HG03439 (cell line): ENCODE data around the gene RAB40C.

Experiments
- ATAC-seq: cut with Tn5 transposase; IDR thresholded peaks from one replicate; pipeline ENCODE4 v1.9.1; 2021; ENCODE audit warnings: mild to moderate bottlenecking, moderate library complexity; ENCODE audit not compliant: unreplicated experiment

The RAB40C gene

GRCh38 chr16:610513-611381 is 20.9 kb downstream of the RAB40C start:
- ATAC-seq = no peak

GRCh38 chr16:615122-615521 is 25.3 kb downstream of the RAB40C start:
- no peak for ATAC-seq

GRCh38 chr16:616733-617586 is 27.1 kb downstream of the RAB40C start:
- ATAC-seq = no peak

- ATAC-seq = no peak
Measured at GRCh38 chr16:617855-618254, 28.0 kb downstream of the RAB40C start.

GRCh38 chr16:619476-620100 is 29.7 kb downstream of the RAB40C start:
- ATAC-seq = no peak

- no peak for ATAC-seq
Measured at GRCh38 chr16:620700-621525, 31.0 kb downstream of the RAB40C start.

- no peak for ATAC-seq
Measured at GRCh38 chr16:621526-622105, 31.8 kb downstream of the RAB40C start.

- no peak for ATAC-seq
Measured at GRCh38 chr16:622920-623280, 33.0 kb downstream of the RAB40C start.

GRCh38 chr16:624526-625070 is 34.7 kb downstream of the RAB40C start:
- ATAC-seq = no peak

GRCh38 chr16:625117-625976 is 35.5 kb downstream of the RAB40C start:
- ATAC-seq = no peak

GRCh38 chr16:625977-626765 is 36.3 kb downstream of the RAB40C start:
- no peak for ATAC-seq

- no peak for ATAC-seq
Measured at GRCh38 chr16:626787-627453, 37.1 kb downstream of the RAB40C start.

- no peak for ATAC-seq
Measured at GRCh38 chr16:627454-628239, 37.8 kb downstream of the RAB40C start.

- no peak for ATAC-seq
Measured at GRCh38 chr16:628321-629061, 38.6 kb downstream of the RAB40C start.

- ATAC-seq = no peak
Measured at GRCh38 chr16:629185-629832, 39.4 kb downstream of the RAB40C start.

- ATAC-seq = no peak
Measured at GRCh38 chr16:629833-630248, 40.0 kb downstream of the RAB40C start.
